ENCODE results near the gene HGD.

HGD gene

DNA sequence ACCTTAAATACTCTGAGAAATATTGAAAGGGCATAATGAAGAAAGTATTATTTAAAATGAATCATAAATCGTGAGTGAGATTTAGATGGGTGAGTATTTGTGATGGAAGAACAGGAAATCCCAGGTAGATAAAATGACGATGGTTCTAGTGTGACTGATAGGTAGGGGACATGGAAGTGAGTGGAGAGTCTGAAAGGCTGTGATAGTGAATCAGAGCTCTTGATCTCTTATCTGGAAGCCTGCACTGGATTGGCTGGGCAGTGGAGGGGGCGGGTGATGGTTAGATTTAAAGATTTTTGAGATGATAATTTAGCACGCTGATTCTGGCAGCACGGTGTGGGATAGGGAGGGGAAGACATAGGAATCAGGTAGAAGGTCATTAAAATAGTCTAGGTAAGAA is 20.1 kb downstream of the HGD start:
- TF ChIP-seq, protein P1, sequence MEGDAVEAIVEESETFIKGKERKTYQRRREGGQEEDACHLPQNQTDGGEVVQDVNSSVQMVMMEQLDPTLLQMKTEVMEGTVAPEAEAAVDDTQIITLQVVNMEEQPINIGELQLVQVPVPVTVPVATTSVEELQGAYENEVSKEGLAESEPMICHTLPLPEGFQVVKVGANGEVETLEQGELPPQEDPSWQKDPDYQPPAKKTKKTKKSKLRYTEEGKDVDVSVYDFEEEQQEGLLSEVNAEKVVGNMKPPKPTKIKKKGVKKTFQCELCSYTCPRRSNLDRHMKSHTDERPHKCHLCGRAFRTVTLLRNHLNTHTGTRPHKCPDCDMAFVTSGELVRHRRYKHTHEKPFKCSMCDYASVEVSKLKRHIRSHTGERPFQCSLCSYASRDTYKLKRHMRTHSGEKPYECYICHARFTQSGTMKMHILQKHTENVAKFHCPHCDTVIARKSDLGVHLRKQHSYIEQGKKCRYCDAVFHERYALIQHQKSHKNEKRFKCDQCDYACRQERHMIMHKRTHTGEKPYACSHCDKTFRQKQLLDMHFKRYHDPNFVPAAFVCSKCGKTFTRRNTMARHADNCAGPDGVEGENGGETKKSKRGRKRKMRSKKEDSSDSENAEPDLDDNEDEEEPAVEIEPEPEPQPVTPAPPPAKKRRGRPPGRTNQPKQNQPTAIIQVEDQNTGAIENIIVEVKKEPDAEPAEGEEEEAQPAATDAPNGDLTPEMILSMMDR (IDR thresholded peaks at IDR 0.05; ENCODE audit: low read depth, low read length, missing control alignments): no peak
- DNase-seq (ENCODE audit: low read depth): no peak
- H3K4me3 ChIP-seq (ENCODE audit: low read depth, low read length): no peak overlapping the region

DNA sequence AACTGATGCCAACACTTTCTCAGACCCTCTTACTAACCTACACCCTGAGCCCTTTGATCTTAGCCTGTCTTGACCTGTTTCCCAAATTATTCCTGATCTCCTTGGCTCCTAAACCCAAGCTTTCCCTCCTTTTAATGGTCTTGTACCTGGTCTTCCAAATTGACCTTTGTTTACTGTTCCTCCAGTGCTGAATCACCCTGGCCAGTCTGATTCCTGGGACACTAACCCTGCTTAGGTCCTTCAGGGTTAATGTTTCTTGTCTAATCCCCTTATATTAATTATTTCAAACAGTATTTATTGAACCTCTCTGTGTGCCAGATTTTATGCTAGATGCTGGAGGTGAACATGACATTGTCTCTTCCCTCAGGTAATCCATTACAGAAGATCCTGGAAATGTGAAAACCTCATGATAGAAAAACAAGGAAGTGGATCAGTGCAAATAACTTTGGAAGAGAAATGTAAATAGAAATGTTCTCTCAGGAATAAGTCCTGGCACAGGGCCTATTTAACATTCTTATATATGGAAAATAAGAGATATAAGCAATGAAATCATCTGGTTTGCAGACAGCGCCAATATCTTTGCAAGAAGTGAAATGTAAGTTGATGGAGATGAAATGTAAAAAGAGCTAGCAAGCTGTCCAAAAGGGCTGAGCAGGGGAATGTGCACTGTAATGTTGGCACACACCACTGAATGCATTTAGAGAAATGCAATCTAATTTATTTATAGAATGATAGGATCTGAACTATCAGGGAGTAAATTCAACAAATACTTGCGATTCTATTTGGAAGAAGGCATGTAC is 20.7 kb downstream of the HGD start:
- H3K4me3 ChIP-seq (ENCODE audit: low read depth, low read length): no peak overlapping the region
- TF ChIP-seq, protein P1 (IDR thresholded peaks at IDR 0.05; ENCODE audit: low read depth, low read length, missing control alignments): no peak
- no peak for DNase-seq (ENCODE audit: low read depth)

DNA sequence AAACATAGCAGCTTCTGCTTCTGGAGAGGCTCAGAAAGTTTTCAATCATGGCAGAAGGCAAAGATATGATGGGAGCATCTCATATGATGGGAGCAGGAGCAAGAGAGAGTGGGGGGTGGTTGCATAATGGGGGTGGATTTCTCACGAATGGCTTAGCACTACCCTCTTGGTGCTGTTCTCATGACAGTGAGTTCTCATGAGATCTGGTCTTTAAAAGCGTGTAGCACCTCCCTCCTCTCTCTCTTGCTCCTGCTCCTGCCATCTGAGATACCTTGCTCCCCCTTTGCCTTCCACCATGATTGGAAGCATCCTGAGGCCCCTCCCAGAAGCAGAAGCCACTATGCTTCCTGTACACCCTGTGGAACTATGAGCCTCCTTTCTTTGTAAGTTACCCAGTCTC is 22.2 kb downstream of the HGD start:
- TF ChIP-seq, protein P1 (IDR thresholded peaks at IDR 0.05; ENCODE audit: low read depth, low read length, missing control alignments): no peak
- DNase-seq (ENCODE audit: low read depth): no peak
- H3K4me3 ChIP-seq (ENCODE audit: low read depth, low read length): no peak overlapping the region

DNA sequence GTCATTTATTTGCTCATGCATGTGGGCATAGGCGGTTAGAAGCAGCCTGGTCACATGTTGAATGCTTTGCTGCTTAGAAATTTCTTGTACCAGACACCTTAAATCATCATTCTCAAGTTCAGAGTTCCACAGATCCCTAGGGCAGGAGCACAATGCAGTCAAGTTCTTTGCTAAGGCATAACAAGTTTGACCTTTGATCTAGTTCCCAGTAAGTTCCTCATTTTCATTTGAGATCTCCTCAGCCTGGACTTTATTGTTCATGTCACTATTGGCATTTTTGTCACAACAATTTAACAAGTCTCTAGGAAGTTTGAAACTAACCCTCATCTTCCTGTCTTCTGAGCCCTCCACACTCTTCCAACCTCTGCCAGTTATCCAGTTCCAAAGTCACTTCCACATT is 22.8 kb downstream of the HGD start:
- no peak for DNase-seq (ENCODE audit: low read depth)

DNA sequence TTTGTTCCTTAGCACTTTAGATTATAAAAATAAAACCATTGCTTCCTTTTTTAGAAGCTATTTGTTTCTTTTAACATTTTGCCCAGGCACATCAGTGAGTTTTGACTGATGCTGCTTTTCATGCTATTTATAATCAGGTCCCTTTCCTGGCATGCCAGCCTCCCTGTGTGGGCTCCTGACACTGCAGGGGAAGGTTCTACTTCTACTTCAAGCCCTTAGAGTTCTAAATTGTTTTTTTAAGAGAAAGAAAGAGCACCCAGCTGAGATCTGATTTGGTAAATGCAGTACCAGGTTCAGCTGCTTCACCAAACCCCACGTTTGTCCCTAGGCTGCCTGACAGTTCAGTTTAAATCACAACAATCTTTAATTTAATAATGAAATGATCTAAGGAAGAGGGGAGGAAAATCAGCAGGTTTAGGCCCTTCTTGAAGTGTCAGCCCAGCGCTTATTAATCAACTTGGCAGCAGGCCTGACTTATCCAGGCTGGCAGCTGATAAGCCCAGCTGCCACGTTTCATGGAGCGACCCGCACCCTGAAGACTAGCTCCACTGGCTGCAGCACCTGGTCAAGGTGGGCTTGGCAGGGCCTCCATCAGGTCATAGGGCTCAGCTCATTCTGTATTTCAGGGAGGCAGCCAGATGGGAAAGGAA is 29.0 kb downstream of the HGD start:
- TF ChIP-seq, protein P1 (IDR thresholded peaks at IDR 0.05; ENCODE audit: low read depth, low read length, missing control alignments): no peak
- DNase-seq (ENCODE audit: low read depth): no peak
- H3K4me3 ChIP-seq (ENCODE audit: low read depth, low read length): no peak overlapping the region

More for the DNA sequence above, 22.8 kb downstream of the HGD start:
- TF ChIP-seq, protein P1 (IDR thresholded peaks at IDR 0.05; ENCODE audit: low read depth, low read length, missing control alignments): no peak
- no peak overlapping the region for H3K4me3 ChIP-seq (ENCODE audit: low read depth, low read length)

DNA sequence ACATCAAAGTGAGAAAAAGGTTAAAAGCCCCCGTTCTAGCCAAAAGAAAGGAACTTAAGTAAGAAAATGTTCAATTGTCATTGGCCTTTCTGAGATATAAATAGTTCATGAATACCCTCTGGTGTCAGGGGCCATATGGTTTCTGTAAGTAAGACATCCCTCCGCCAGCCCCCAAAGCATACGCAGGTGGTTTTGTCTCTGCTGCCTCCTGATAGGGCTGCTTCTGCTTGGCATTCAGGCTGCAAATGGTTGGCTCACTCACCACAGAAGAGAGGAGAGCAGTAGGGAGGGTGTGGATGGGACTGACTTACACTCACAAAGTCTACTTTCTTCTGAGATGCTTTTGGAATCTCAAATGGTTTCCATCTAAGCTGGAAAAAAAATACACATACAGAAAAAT is 29.8 kb downstream of the HGD start:
- TF ChIP-seq, protein P1 (IDR thresholded peaks at IDR 0.05; ENCODE audit: low read depth, low read length, missing control alignments): no peak
- DNase-seq (ENCODE audit: low read depth): no peak
- no peak overlapping the region for H3K4me3 ChIP-seq (ENCODE audit: low read depth, low read length)
